ENCODE data around the gene PALLD. TPM values are rescaled to one million over a fixed set of nuclear protein-coding genes. Genes with fewer than 3 reads are reported as not detected.

The PALLD gene
- total RNA-seq, 1 donor from 2014 or later, result 85.7 TPM

GRCh38 chr4:168852387-168852786, 355.5 kb downstream of the PALLD start:
- peaks cover 30% of the 10 kb centered on the region for H3K4me1 Mint-ChIP-seq
- no peak overlapping the region for H3K4me3 Mint-ChIP-seq
- Histone ChIP-seq H3F3A (ENCODE audit: low read depth) (peaks cover 22% of the 10 kb centered on the region), H4K20me1 (ENCODE audit: low read depth) (peaks cover 61% of the 10 kb centered on the region), H3K4me2 (no peak overlapping the region), H3K36me3 (peaks cover 4% of the 10 kb centered on the region), H3K4me1 (peaks cover 35% of the 10 kb centered on the region), H3K4me3 (no peak overlapping the region), H3K9ac (no peak overlapping the region), H3K79me2 (ENCODE audit: low read depth) (peaks cover 98% of the 10 kb centered on the region), H3K27ac (no peak overlapping the region), H3K27me3 (no peaks in the 10 kb centered on the region), H2AFZ (replicated peaks) (no peak overlapping the region), H3K9me3 (ENCODE audit: low read depth) (no peaks in the 10 kb centered on the region)
- DNase-seq (ENCODE audit: low spot score), result no peak
- no peaks in the 10 kb centered on the region for H3K9me3 Mint-ChIP-seq
- H3K27ac Mint-ChIP-seq, result no peak overlapping the region
- TF ChIP-seq CTCF (IDR thresholded peaks at IDR 0.05) (no peak), EZH2phosphoT487 (IDR thresholded peaks at IDR 0.05) (no peak), EZH2 (IDR thresholded peaks at IDR 0.05) (no peak)
- peaks cover 2% of the 10 kb centered on the region for H3K27me3 Mint-ChIP-seq (ENCODE audit: insufficient read depth, low read depth)
- H3K36me3 Mint-ChIP-seq, result peaks cover 35% of the 10 kb centered on the region

GRCh38 chr4:168852933-168853713, 356.3 kb downstream of the PALLD start:
- H3K27me3 Mint-ChIP-seq (ENCODE audit: insufficient read depth, low read depth), result peaks cover 2% of the 10 kb centered on the region
- peaks cover 60% of the 10 kb centered on the region for H4K20me1 ChIP-seq (ENCODE audit: low read depth)
- H3K27ac ChIP-seq, result no peak overlapping the region
- H3K4me3 ChIP-seq, result no peak overlapping the region
- H3K9me3 ChIP-seq (ENCODE audit: low read depth), result no peaks in the 10 kb centered on the region
- H3K4me3 Mint-ChIP-seq, result no peak overlapping the region
- H3K79me2 ChIP-seq (ENCODE audit: low read depth), result peaks cover 100% of the 10 kb centered on the region
- H3K9me3 Mint-ChIP-seq, result no peaks in the 10 kb centered on the region
- peak overlapping the region; percentile 21 for H3K27ac Mint-ChIP-seq
- no peak overlapping the region for H3K4me2 ChIP-seq
- no peak overlapping the region for H2AFZ ChIP-seq (replicated peaks)
- DNase-seq (ENCODE audit: low spot score), result no peak
- H3K27me3 ChIP-seq, result no peaks in the 10 kb centered on the region
- peaks cover 4% of the 10 kb centered on the region for H3K36me3 ChIP-seq
- peaks cover 25% of the 10 kb centered on the region for H3K4me1 Mint-ChIP-seq
- no peak overlapping the region for H3K9ac ChIP-seq
- TF ChIP-seq CTCF (IDR thresholded peaks at IDR 0.05) (no peak), EZH2phosphoT487 (IDR thresholded peaks at IDR 0.05) (no peak), EZH2 (IDR thresholded peaks at IDR 0.05) (no peak)
- H3K4me1 ChIP-seq, result peaks cover 27% of the 10 kb centered on the region
- peaks cover 15% of the 10 kb centered on the region for H3F3A ChIP-seq (ENCODE audit: low read depth)
- peaks cover 38% of the 10 kb centered on the region for H3K36me3 Mint-ChIP-seq

DNA sequence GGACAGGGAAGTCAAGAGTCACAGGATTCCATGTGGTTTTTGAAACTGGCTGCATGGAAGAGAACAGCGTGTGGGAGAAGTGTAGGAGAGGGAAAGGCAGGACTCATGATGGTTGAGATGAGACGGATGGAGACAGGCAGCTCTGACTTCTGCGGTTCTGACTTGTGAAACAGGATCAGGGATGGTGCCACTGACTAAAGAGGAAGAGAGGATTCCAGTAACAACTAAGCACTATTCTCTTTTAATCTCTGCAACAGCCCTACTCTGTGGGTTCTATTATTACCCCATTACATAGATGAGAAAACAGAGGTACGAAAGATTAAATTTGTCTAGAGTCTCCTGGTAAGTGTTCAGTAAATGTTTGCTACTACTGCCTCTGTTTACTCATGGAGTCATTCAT, 356.9 kb downstream of the PALLD start:
- Histone ChIP-seq H3K27me3 (no peaks in the 10 kb centered on the region), H3K36me3 (peaks cover 4% of the 10 kb centered on the region), H3K79me2 (ENCODE audit: low read depth) (peaks cover 100% of the 10 kb centered on the region), H3K27ac (no peak overlapping the region), H3K4me3 (no peak overlapping the region), H3K9me3 (ENCODE audit: low read depth) (no peaks in the 10 kb centered on the region), H3K9ac (no peak overlapping the region), H3F3A (ENCODE audit: low read depth) (peaks cover 9% of the 10 kb centered on the region), H3K4me2 (no peak overlapping the region), H2AFZ (replicated peaks) (no peak overlapping the region), H3K4me1 (peaks cover 21% of the 10 kb centered on the region), H4K20me1 (ENCODE audit: low read depth) (peaks cover 60% of the 10 kb centered on the region)
- H3K27ac Mint-ChIP-seq, result no peak overlapping the region
- no peaks in the 10 kb centered on the region for H3K9me3 Mint-ChIP-seq
- H3K4me1 Mint-ChIP-seq, result peaks cover 19% of the 10 kb centered on the region
- no peak overlapping the region for H3K4me3 Mint-ChIP-seq
- H3K27me3 Mint-ChIP-seq (ENCODE audit: insufficient read depth, low read depth), result peaks cover 2% of the 10 kb centered on the region
- H3K36me3 Mint-ChIP-seq, result peaks cover 38% of the 10 kb centered on the region
- no peak for DNase-seq (ENCODE audit: low spot score)
- TF ChIP-seq EZH2phosphoT487 (IDR thresholded peaks at IDR 0.05) (no peak), CTCF (IDR thresholded peaks at IDR 0.05) (no peak), EZH2 (IDR thresholded peaks at IDR 0.05) (no peak)
